ENCODE results near the gene FNDC3B.

Gene FNDC3B

GRCh38 chr3:172170841-172171240, 131.5 kb downstream of the FNDC3B start:
- Histone ChIP-seq H3K36me3 (ENCODE audit: insufficient read depth, low read length) (peaks cover 5% of the 10 kb centered on the region; the same call in 1 of the 2 replicates), H3K27ac (ENCODE audit: low read depth, low read length) (no peak overlapping the region), H3K4me3 (ENCODE audit: low read depth, low read length) (no peak overlapping the region), H3K27me3 (ENCODE audit: insufficient read depth, low read length) (no peaks in the 10 kb centered on the region), H3K4me1 (ENCODE audit: control insufficient read depth, insufficient read depth, low read length, unreplicated experiment) (peaks cover 77% of the 10 kb centered on the region), H2AFZ (ENCODE audit: low read length, unreplicated experiment) (no peak overlapping the region), H3K79me2 (ENCODE audit: control insufficient read depth, insufficient read depth, low read length, unreplicated experiment) (peaks cover 94% of the 10 kb centered on the region)

- Histone ChIP-seq H3K27me3 (ENCODE audit: insufficient read depth, low read length) (no peaks in the 10 kb centered on the region), H3K79me2 (ENCODE audit: control insufficient read depth, insufficient read depth, low read length, unreplicated experiment) (peaks cover 94% of the 10 kb centered on the region), H3K4me1 (ENCODE audit: control insufficient read depth, insufficient read depth, low read length, unreplicated experiment) (peaks cover 84% of the 10 kb centered on the region), H3K4me3 (ENCODE audit: low read depth, low read length) (no peak overlapping the region), H3K27ac (ENCODE audit: low read depth, low read length) (0 out of 2 replicates have a peak overlapping the region, but pooled peaks have one; percentile 25), H2AFZ (ENCODE audit: low read length, unreplicated experiment) (no peak overlapping the region), H3K36me3 (ENCODE audit: insufficient read depth, low read length) (peaks cover 5% of the 10 kb centered on the region; the same call in 1 of the 2 replicates)
Measured at GRCh38 chr3:172171396-172172075, 132.2 kb downstream of the FNDC3B start.

DNA sequence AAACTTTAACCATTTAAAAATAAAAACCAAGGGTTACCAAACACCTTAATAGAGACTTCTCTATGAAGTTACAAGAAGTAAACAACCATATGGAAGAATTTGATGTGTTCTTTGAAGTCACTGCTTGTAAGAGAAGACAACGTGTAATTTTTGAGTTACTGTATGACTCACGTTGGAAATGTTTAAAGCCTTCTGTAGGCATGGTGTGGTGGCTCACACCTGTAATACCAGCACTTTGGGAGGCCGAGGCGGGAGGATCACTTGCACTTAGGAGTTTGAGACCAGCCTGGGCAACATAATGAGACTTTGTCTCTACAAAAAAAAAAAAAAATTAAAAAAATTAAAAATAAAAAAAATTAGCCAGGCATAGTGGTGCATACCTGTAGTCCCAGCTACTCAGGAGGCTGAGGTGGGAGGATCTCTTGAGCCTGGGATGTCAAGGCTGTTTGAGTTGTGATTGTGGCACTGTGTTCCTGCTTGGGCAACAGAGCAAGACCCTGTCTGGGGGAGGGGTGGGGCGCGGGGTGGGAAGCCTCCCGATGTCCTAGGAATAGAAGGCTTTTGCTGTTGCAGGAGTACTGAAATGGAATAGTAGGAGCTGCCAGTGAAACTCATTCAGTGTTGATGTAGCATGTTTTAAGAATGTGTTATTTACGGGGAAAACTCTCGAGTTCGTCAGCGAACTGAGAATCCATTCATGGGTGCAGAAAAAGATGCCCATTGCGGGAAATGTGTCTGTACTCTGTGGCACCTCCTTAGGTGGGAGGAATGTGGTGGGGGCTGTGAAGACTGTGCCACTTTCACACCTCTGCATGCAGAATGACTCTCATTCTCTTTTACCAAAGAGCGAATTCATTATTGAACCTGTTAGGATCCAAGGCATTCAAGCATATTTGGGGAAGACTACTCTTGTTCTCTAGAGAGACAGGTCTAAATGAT, 134.2 kb downstream of the FNDC3B start:
- Histone ChIP-seq H2AFZ (ENCODE audit: low read length, unreplicated experiment) (no peak overlapping the region), H3K27me3 (ENCODE audit: insufficient read depth, low read length) (no peaks in the 10 kb centered on the region), H3K27ac (ENCODE audit: low read depth, low read length) (peak overlapping the region; percentile 25; the same call in 1 of the 2 replicates), H3K79me2 (ENCODE audit: control insufficient read depth, insufficient read depth, low read length, unreplicated experiment) (peaks cover 94% of the 10 kb centered on the region), H3K4me1 (ENCODE audit: control insufficient read depth, insufficient read depth, low read length, unreplicated experiment) (peaks cover 88% of the 10 kb centered on the region), H3K4me3 (ENCODE audit: low read depth, low read length) (no peak overlapping the region), H3K36me3 (ENCODE audit: insufficient read depth, low read length) (peaks cover 14% of the 10 kb centered on the region)

GRCh38 chr3:172174513-172175253, 135.3 kb downstream of the FNDC3B start:
- Histone ChIP-seq H3K4me3 (ENCODE audit: low read depth, low read length) (no peak overlapping the region), H3K27me3 (ENCODE audit: insufficient read depth, low read length) (no peaks in the 10 kb centered on the region), H3K27ac (ENCODE audit: low read depth, low read length) (peak overlapping the region; percentile 31), H3K36me3 (ENCODE audit: insufficient read depth, low read length) (peaks cover 14% of the 10 kb centered on the region), H2AFZ (ENCODE audit: low read length, unreplicated experiment) (no peak overlapping the region), H3K79me2 (ENCODE audit: control insufficient read depth, insufficient read depth, low read length, unreplicated experiment) (peaks cover 95% of the 10 kb centered on the region), H3K4me1 (ENCODE audit: control insufficient read depth, insufficient read depth, low read length, unreplicated experiment) (peaks cover 87% of the 10 kb centered on the region)

DNA sequence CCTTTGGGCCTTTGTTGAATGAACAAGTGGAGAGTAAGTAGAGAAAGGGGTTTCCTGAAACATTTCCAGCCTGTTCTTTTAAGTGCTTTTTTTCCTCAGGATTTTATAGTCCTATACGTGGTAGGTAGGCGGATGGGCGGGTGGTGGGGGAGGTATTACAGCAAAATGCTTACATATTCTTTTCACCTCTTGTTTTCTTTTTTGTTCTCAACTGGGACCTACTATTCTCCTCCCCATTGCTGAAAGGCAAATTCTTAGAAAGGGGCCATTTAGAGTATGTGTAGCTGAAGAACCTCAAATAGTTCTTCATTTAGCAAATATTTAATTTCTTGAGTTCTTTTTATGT, 135.8 kb downstream of the FNDC3B start:
- Histone ChIP-seq H3K4me1 (ENCODE audit: control insufficient read depth, insufficient read depth, low read length, unreplicated experiment) (peaks cover 87% of the 10 kb centered on the region), H3K27me3 (ENCODE audit: insufficient read depth, low read length) (no peaks in the 10 kb centered on the region), H3K4me3 (ENCODE audit: low read depth, low read length) (no peak overlapping the region), H2AFZ (ENCODE audit: low read length, unreplicated experiment) (no peak overlapping the region), H3K36me3 (ENCODE audit: insufficient read depth, low read length) (peaks cover 14% of the 10 kb centered on the region), H3K27ac (ENCODE audit: low read depth, low read length) (peak overlapping the region; percentile 31), H3K79me2 (ENCODE audit: control insufficient read depth, insufficient read depth, low read length, unreplicated experiment) (peaks cover 95% of the 10 kb centered on the region)

- no peak overlapping the region for H2AFZ ChIP-seq (ENCODE audit: low read length, unreplicated experiment)
- peak overlapping the region; percentile 32 for H3K27ac ChIP-seq (ENCODE audit: low read depth, low read length)
- no peak overlapping the region for H3K4me3 ChIP-seq (ENCODE audit: low read depth, low read length)
- no peaks in the 10 kb centered on the region for H3K27me3 ChIP-seq (ENCODE audit: insufficient read depth, low read length)
- H3K79me2 ChIP-seq (ENCODE audit: control insufficient read depth, insufficient read depth, low read length, unreplicated experiment), result peaks cover 94% of the 10 kb centered on the region
- peaks cover 9% of the 10 kb centered on the region for H3K36me3 ChIP-seq (ENCODE audit: insufficient read depth, low read length)
- H3K4me1 ChIP-seq (ENCODE audit: control insufficient read depth, insufficient read depth, low read length, unreplicated experiment), result peaks cover 86% of the 10 kb centered on the region
Measured at GRCh38 chr3:172176061-172176770, 136.8 kb downstream of the FNDC3B start.

DNA sequence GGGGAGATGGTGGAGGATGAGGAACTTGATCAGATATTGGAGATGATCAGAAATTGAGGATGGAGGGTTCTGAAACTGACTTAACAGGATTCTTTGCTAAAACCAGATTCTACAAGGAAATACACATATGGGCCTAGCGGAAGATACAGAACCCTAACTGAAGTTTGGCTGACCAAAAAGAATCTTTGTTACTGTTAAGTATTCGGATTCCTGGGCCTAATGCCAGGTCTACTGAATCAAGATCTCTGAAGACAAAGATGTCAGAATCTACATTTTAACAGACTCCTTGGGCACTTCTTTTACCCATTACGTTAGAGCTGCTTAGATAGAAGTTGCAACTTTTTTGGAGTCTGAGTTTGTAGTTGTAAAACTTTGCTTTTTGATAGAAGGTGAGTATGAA, 137.7 kb downstream of the FNDC3B start:
- Histone ChIP-seq H3K36me3 (ENCODE audit: insufficient read depth, low read length) (peaks cover 9% of the 10 kb centered on the region), H3K27ac (ENCODE audit: low read depth, low read length) (peak overlapping the region; percentile 32), H2AFZ (ENCODE audit: low read length, unreplicated experiment) (no peak overlapping the region), H3K4me1 (ENCODE audit: control insufficient read depth, insufficient read depth, low read length, unreplicated experiment) (peaks cover 87% of the 10 kb centered on the region), H3K27me3 (ENCODE audit: insufficient read depth, low read length) (no peaks in the 10 kb centered on the region), H3K79me2 (ENCODE audit: control insufficient read depth, insufficient read depth, low read length, unreplicated experiment) (peaks cover 93% of the 10 kb centered on the region), H3K4me3 (ENCODE audit: low read depth, low read length) (no peak overlapping the region)

DNA sequence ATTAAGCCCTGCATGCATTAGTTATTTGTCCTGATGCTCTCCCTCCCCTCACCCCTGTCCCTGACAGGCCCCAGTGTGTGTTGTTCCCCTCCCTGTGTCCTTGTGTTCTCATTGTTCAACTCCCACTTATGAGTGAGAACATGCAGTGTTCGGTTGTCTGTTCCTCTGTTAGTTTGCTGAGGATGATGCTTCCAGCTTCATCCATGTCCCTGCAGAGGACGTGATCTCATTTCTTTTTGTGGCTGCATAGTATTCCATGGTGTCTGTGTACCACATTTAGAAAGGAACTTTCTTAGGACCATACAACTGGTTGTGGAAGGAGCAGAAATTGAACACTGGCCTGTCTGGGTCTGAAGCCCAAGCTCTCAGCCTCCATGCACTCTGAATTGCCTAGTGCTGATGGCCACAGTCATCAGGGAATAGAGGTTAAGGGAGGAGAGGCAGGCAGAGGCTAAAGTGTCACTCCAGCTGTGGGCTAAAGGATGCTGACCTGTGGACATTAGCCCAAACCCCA, 138.5 kb downstream of the FNDC3B start:
- no peak overlapping the region for H2AFZ ChIP-seq (ENCODE audit: low read length, unreplicated experiment)
- H3K79me2 ChIP-seq (ENCODE audit: control insufficient read depth, insufficient read depth, low read length, unreplicated experiment), result peaks cover 93% of the 10 kb centered on the region
- no peak overlapping the region for H3K4me3 ChIP-seq (ENCODE audit: low read depth, low read length)
- peaks cover 87% of the 10 kb centered on the region for H3K4me1 ChIP-seq (ENCODE audit: control insufficient read depth, insufficient read depth, low read length, unreplicated experiment)
- no peaks in the 10 kb centered on the region for H3K27me3 ChIP-seq (ENCODE audit: insufficient read depth, low read length)
- peaks cover 9% of the 10 kb centered on the region for H3K36me3 ChIP-seq (ENCODE audit: insufficient read depth, low read length)
- H3K27ac ChIP-seq (ENCODE audit: low read depth, low read length), result peak overlapping the region; percentile 21; the same call in 1 of the 2 replicates

DNA sequence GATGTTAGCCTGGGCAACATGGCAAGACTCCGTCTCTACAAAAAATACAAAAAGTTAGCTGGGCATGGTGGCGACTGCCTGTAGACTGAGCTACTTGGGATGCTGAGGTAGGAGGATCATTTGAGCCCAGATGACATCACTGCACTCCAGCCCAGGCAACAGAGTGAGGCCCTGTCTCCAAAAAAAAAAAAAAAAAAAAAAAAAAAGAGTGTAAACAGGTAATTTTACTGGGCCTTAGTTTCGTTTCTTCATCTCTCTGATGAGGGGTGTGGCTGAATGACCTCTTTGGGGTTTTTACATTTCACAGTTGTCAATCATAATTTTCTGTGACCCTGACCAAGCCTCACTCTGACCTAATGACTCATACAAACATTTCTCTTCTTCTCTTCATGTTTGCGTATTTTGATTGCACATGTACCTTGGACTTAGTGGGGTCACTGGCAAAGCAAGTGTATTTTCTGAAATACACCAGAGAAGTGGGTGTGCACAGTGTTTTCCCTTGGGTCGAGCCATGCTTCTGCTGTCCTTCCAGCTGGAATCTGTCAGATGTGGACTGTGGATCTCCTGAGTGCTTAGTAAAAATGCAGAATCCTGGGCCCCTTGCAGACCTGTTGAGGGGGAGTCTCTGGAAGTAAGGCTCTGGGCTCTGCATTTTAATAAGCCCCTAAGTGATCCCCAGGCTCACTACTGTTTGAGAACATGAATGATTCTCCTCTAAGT, 140.5 kb downstream of the FNDC3B start:
- peak overlapping the region; percentile 66 for H3K27ac ChIP-seq (ENCODE audit: low read depth, low read length)
- peaks cover 94% of the 10 kb centered on the region for H3K79me2 ChIP-seq (ENCODE audit: control insufficient read depth, insufficient read depth, low read length, unreplicated experiment)
- H3K27me3 ChIP-seq (ENCODE audit: insufficient read depth, low read length), result no peaks in the 10 kb centered on the region
- peaks cover 9% of the 10 kb centered on the region for H3K36me3 ChIP-seq (ENCODE audit: insufficient read depth, low read length)
- H3K4me3 ChIP-seq (ENCODE audit: low read depth, low read length), result no peak overlapping the region
- peaks cover 74% of the 10 kb centered on the region for H3K4me1 ChIP-seq (ENCODE audit: control insufficient read depth, insufficient read depth, low read length, unreplicated experiment)
- no peak overlapping the region for H2AFZ ChIP-seq (ENCODE audit: low read length, unreplicated experiment)
